SK-N-MC (cell line): Measurements from ENCODE around the gene SMARCB1.

Experiments
- DNase-seq: peaks from one replicate; pipeline ENCODE4 v3.0.0-alpha.2; 2011; ENCODE audit warnings: low read depth, low spot score
- H3K27ac ChIP-seq: fragments of 200-600 bp; sonication (generic); 2 replicates; pipeline ENCODE4 v1.5.1; 2016; ENCODE audit warnings: mixed run types
- H3K36me3 ChIP-seq: fragments of 200-600 bp; sonication (generic); 2 replicates; pipeline ENCODE4 v1.6.1; 2017; ENCODE audit warnings: antibody characterized with exemption, low read length, mixed read lengths; ENCODE audit not compliant: insufficient read depth
- H3K4me3 ChIP-seq: fragments of 200-600 bp; sonication (generic); 2 replicates; pipeline ENCODE4 v1.5.1; 2016
- H3K9ac ChIP-seq: fragments of 200-600 bp; sonication (generic); 2 replicates; pipeline ENCODE4 v1.8.0; 2017; ENCODE audit warnings: mixed run types, mixed read lengths; ENCODE audit not compliant: insufficient read length
- H3K9me3 ChIP-seq: fragments of 200-600 bp; sonication (generic); 2 replicates; pipeline ENCODE4 v1.6.1; 2017; ENCODE audit warnings: low read depth, mild to moderate bottlenecking, antibody characterized with exemption, low read length, moderate library complexity, mixed read lengths
- EZH2 ChIP-seq: fragments of 200-600 bp; sonication (generic); IDR thresholded peaks from one replicate; pipeline ENCODE4 v1.6.1; 2017; ENCODE audit warnings: antibody characterized with exemption
- FOXP2 ChIP-seq: optimal IDR thresholded peaks from 2 replicates; pipeline ENCODE3; 2011; ENCODE audit warnings: mild to moderate bottlenecking, moderate library complexity; ENCODE audit not compliant: insufficient read depth; ENCODE audit errors: extremely low read length, control extremely low read depth
- POLR2AphosphoS5 ChIP-seq: IDR thresholded peaks from 2 replicates; pipeline ENCODE4 v1.6.1; 2012; ENCODE audit warnings: mild to moderate bottlenecking, low read depth, low read length, borderline replicate concordance

The SMARCB1 gene

DNA sequence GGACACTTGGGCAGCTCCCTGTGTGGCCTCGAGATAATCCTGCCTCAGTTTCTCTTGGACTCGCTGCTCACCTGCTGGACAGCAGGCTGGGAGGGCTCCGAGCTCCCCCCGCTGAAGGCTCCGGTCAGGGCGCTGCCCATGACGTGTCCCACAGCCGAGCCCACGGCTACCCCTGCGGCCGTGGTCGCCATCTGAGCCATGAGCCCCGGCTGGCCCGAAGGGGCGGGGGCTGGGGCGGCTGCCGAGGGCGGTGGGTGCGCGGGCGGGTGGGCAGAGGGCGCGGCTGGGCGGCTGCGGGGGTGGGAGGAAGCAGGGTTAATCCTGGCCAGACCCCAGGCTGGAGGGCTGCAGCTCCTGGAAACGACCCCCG is 19.5 kb upstream of the SMARCB1 start:
- no peaks in the 10 kb centered on the region for H3K9me3 ChIP-seq
- peak overlapping the region; percentile 57 for H3K27ac ChIP-seq
- no peak for DNase-seq
- peaks cover 9% of the 10 kb centered on the region; the same call in 1 of the 2 replicates for H3K36me3 ChIP-seq
- H3K4me3 ChIP-seq: peak overlapping the region; percentile 94
- TF ChIP-seq POLR2AphosphoS5 (no peak), FOXP2 (no peak), EZH2 (no peak)
- H3K9ac ChIP-seq: peak overlapping the region; percentile 89

DNA sequence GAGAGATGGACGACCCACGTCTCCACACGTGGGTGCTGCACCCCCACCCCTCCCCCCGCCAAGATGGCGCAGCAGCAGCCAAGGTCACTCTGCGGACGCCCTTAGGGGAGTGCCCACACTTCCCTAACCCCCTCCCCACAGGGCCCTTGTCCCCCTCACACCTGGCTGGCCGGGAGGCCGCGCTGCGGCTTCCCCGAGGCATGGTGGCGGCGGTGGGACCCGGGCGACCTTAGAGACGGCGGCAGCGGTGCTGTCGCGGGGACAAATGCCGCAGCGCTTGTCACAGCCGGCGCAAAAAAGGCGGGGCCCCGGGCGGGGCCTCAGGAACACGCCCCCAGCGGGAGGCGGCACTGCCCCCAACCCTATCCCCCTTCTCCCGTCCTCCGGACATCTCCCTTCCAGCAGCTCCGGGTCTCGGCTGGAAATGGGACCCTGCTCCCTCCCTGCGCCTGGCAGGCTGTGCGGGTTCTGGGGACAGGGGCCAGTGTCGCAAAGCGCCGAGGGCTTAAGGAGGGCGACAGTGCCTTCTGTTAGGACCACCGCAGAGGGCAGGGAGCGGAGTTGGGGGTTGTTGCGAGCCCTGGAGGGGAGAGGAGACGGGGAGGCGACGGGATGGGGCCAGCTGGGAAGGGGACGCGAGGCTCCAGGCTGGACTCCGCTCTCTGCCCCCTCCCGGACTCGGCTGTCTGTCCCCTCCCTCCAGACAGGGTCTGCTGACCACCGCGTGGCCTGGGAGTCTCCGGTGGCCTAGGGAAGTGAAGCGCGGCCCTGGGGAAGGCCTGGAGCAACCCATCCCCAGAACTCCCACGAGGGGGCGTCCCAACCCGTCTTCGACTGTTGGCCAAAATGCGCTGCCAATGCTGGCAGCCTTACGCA is 18.9 kb upstream of the SMARCB1 start, which contains the start of gene CHCHD10:
Gene CHCHD10, minus strand, starts transcription at position 300 of the 876 bp plus-strand sequence. Its CDS starts 98 bp downstream, at position 202.
- TF ChIP-seq FOXP2: no peak
- peak; percentile 87 for TF ChIP-seq POLR2AphosphoS5
- no peak for TF ChIP-seq EZH2
- no peaks in the 10 kb centered on the region for H3K9me3 ChIP-seq
- H3K4me3 ChIP-seq: peak within 1 kb of the TSS; percentile 94
- H3K9ac ChIP-seq: peak within 1 kb of the TSS; percentile 89
- H3K36me3 ChIP-seq: peaks cover 9% of the 10 kb centered on the region; the same call in 1 of the 2 replicates
- H3K27ac ChIP-seq: peak within 1 kb of the TSS; percentile 82
- no peak for DNase-seq

DNA sequence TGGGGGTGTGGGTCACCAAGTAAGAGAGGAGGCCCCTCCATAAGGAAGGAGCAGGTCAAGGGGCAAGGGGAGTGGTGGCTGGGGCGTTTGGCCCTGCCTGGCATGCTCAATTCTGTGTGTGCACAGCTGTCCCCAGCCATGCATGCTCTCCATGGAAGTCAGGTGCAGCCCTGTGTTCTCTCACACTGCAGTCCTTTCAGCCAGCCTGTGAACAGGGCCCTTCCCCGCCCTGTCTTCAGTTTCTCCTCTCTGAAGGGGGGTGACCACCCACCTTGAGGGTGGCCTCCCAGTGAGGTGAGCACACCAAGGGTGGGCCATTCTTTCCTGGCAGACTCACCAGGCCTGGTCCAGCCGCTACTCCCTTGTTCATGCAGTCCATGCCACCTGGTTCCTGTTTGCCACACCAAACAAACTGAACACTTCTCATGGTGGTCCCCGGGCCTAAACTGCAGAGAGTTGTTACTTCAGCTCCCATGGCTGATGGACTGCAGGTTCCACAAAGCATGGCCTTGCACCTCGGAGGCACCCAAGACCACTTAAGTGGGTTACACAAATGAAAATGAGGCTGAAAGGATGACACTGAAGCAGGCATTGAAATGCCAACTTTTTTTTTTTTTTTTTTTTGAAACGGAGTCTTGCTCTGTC is 17.3 kb upstream of the SMARCB1 start:
- no peaks in the 10 kb centered on the region for H3K9me3 ChIP-seq
- no peak overlapping the region for H3K27ac ChIP-seq
- TF ChIP-seq POLR2AphosphoS5 (no peak), FOXP2 (no peak), EZH2 (no peak)
- no peak overlapping the region for H3K9ac ChIP-seq
- no peak overlapping the region for H3K4me3 ChIP-seq
- H3K36me3 ChIP-seq: peaks cover 9% of the 10 kb centered on the region; the same call in 1 of the 2 replicates
- no peak for DNase-seq

DNA sequence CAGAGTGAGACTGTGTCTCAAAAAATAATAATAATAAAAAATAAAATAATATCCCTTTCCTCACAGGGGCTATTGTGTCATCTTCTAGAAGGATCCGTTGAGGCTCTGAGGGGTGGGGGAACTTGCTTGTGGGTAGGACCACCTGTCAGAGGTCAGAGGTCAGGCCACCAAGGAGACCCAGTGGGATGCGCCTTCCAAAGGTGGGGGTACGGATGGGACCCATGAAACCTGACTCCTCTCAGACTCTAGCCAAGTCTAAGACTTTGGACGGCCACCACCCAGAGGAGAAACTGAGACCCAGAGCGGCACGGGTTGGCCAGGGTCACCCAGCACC is 14.5 kb upstream of the SMARCB1 start:
- TF ChIP-seq POLR2AphosphoS5 (no peak), EZH2 (no peak), FOXP2 (no peak)
- Histone ChIP-seq H3K9ac (peak overlapping the region; percentile 47), H3K9me3 (no peaks in the 10 kb centered on the region), H3K27ac (no peak overlapping the region), H3K4me3 (peak overlapping the region; percentile 57), H3K36me3 (no peaks in the 10 kb centered on the region)
- DNase-seq: no peak

DNA sequence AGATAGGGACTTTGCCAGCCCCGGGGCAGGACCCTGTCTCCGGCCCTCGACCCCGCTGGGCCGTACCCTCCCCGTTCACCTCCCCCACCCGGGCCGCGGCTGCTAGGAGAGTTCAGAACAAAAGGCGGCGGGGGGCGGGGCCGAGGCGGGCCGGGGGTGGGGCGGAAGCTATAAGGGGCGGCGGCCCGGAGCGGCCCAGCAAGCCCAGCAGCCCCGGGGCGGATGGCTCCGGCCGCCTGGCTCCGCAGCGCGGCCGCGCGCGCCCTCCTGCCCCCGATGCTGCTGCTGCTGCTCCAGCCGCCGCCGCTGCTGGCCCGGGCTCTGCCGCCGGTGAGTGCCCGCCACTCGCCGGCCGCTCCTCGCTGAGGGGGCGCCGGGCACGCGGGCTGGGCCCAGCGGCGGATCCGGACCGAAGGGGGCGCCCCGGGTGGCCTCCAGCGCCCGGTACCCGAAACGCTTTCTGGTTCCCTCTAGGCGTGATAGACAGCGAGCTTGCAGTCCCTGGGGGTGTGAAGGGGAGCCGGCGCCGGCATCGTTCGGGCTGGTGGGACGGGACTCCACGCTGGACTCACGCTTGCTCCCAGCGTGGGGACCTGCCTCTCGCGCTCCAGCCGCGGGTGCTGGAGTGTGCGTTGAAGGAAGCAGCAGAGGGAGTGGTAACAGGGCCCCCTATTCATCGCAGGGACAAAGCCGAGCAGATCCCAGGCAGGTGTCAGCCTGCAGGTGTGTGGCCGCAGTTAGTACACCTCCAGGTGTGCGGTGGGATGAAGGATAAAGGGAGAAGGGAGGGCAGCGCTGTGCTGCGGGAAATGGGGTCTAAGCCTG is 13.9 kb upstream of the SMARCB1 start, which contains the start of gene MMP11:
Gene MMP11, plus strand, starts transcription at position 201 of the 825 bp plus-strand sequence. Its CDS starts 22 bp downstream, at position 223.
- no peak for DNase-seq
- H3K9me3 ChIP-seq: no peaks in the 10 kb centered on the region
- no peak within 1 kb of the TSS for H3K27ac ChIP-seq
- H3K9ac ChIP-seq: peak within 1 kb of the TSS; percentile 47
- no peak for TF ChIP-seq POLR2AphosphoS5
- TF ChIP-seq EZH2: no peak
- TF ChIP-seq FOXP2: no peak
- H3K4me3 ChIP-seq: peak within 1 kb of the TSS; percentile 57
- H3K36me3 ChIP-seq: no peaks in the 10 kb centered on the region

DNA sequence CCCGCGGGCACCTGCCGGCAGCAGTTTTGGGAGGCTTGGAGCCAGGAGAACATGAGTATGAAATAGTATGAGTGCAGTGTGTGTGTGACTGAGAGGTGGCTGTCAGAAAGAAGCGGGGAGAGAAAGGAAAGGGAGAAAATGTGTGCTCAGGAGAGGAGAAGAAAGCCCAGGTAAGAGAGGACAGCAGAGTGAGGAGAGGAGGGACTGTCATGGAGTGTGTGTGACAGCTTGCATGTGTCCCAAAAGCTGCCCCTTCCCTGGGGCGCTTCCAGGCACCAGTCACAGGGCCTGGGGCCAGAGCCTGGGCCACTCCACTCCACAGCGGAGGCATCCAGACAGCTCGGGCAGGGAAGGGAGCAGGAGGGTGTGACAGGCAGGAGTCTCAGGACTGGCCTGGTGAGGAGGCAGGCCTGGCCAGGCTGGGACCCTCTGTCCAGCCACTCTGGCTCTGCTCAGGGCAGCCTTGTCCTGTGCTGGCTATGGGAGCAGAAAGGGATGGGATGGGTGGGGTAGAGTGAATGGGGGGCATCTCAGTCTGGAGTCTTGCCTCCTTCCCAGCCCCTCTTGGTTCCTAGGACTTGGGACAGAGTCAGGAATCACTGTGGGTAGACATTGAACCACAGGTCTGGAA is 13.2 kb upstream of the SMARCB1 start:
- Histone ChIP-seq H3K4me3 (no peak overlapping the region), H3K9me3 (no peaks in the 10 kb centered on the region), H3K9ac (no peak overlapping the region), H3K36me3 (no peaks in the 10 kb centered on the region), H3K27ac (no peak overlapping the region)
- TF ChIP-seq EZH2 (no peak), FOXP2 (no peak), POLR2AphosphoS5 (no peak)
- DNase-seq: no peak

DNA sequence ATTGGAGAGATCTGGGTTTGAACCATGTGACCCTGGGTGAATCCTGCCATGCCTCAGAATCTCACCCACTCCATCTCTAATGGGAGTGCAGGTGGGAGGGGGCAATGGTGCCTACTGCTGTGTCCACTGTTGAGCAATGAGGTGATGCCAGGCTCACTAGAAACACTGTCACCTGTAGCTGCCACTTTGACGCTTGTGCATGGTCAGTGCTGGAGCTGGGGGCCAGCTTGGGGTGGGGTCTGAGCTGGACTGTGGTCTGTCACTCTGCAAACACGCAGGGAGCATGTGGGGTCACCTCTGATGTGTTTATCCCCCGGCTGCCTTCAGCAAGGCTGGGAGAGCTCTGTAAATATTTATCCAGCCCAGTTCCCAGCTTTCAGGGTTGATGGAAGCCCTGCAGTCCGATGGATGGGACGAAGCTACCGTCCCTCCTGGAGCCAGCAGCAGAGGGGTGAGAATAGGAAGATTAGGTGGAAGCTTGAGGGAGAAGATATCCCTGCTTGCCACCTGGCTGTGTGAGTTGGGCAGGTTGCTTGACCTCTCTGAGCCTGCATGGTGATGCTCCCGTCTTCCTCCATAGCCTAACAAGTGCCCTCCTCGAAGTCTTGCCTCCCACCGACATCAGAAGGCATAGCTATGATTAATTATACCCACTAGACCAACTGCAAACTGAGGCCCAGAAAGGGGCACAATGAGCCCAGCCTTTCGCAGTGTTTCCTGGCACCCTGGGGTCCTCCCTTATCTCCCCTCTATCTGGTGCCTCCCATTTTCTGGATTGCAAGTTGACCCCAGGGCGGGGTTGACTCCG is 12.4 kb upstream of the SMARCB1 start:
- Histone ChIP-seq H3K4me3 (no peak overlapping the region), H3K9me3 (no peaks in the 10 kb centered on the region), H3K9ac (no peak overlapping the region), H3K36me3 (no peaks in the 10 kb centered on the region), H3K27ac (no peak overlapping the region)
- no peak for TF ChIP-seq EZH2
- TF ChIP-seq POLR2AphosphoS5: no peak
- no peak for TF ChIP-seq FOXP2
- no peak for DNase-seq
